Large intestine (tissue), 3 donors: ENCODE measurements around the gene MAD1L1. TPM values are rescaled to one million over a fixed set of nuclear protein-coding genes. Genes with fewer than 3 reads are reported as not detected.

Experiments used
- DNase-seq, 2 donors: peaks; one replicate each; pipeline versions ENCODE4 v3.0.0 to v3.0.0-alpha.2; 2013
- H3K27ac ChIP-seq: one replicate; pipeline ENCODE4 v1.5.1; 2013; ENCODE audit warnings: low read length
- H3K27me3 ChIP-seq: 2 replicates; pipeline ENCODE4 v1.6.1; 2013; ENCODE audit warnings: low read length; ENCODE audit not compliant: control insufficient read depth, insufficient read depth
- H3K36me3 ChIP-seq: 2 replicates; pipeline ENCODE4 v1.6.1; 2013; ENCODE audit warnings: low read length; ENCODE audit not compliant: control insufficient read depth, insufficient read depth
- H3K4me1 ChIP-seq: one replicate; pipeline ENCODE4 v1.6.1; 2013; ENCODE audit warnings: low read length; ENCODE audit not compliant: control insufficient read depth, insufficient read depth
- H3K4me3 ChIP-seq: one replicate; pipeline ENCODE4 v1.5.1; 2013; ENCODE audit warnings: low read length
- H3K9me3 ChIP-seq: one replicate; pipeline ENCODE4 v1.6.1; 2013; ENCODE audit warnings: mild to moderate bottlenecking, low read depth, low read length, moderate library complexity; ENCODE audit not compliant: control insufficient read depth
- WGBS: methylation state at CpG from one replicate; pipeline ENCODE4 v1.1.5; 2013; ENCODE audit warnings: low lambda C conversion rate; ENCODE audit not compliant: insufficient coverage; 5-methylcytosine and 5-hydroxymethylcytosine counted together
- polyA plus RNA-seq: library from polyadenylated mRNA; unstranded; fragments of 120-200 nt; gene quantifications from one replicate; pipeline ENCODE4 v1.2.1, GENCODE V29; 2013

The MAD1L1 gene
- polyA plus RNA-seq, 1 donor: 15.1 TPM

DNA sequence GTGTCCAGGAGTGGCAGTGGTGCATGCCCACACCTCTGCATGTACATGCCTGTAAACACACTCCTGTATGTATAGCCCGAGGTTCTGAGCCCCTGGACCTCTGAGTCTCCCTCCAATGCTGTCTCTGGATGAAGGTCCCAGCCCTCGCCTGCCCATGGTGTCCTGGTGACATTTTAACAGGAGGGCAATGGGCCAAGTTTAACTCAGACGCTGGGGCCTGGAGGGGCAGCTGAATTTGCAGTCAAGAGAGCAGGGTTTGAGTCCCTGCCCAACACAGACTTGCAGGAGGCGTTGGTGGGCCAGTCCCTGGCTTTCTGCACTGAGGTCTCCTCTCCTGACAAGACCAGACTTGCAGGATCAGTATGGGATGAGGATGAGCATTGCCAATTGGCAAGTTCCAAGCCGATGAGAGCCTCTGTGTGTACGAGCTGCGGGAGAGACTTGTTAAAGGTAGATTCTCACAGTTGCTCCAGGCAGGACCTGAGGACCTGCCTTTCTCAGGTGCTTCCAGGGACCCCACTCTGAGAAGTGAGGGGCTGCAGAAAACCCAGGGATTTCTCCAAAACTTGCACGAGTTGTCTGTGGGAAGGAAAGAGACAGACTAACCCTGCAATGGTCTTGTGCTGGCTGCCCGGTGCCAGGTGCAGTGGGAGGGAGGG, 420.8 kb downstream of the MAD1L1 start:
- Histone ChIP-seq H3K9me3 (no peaks in the 10 kb centered on the region), H3K36me3 (no peaks in the 10 kb centered on the region), H3K4me1 (no peaks in the 10 kb centered on the region), H3K27me3 (no peaks in the 10 kb centered on the region), H3K27ac (no peak overlapping the region), H3K4me3 (no peak overlapping the region)
- WGBS: no CpG with 5 or more reads among the region's 9 CpGs
- DNase-seq: no peak

DNA sequence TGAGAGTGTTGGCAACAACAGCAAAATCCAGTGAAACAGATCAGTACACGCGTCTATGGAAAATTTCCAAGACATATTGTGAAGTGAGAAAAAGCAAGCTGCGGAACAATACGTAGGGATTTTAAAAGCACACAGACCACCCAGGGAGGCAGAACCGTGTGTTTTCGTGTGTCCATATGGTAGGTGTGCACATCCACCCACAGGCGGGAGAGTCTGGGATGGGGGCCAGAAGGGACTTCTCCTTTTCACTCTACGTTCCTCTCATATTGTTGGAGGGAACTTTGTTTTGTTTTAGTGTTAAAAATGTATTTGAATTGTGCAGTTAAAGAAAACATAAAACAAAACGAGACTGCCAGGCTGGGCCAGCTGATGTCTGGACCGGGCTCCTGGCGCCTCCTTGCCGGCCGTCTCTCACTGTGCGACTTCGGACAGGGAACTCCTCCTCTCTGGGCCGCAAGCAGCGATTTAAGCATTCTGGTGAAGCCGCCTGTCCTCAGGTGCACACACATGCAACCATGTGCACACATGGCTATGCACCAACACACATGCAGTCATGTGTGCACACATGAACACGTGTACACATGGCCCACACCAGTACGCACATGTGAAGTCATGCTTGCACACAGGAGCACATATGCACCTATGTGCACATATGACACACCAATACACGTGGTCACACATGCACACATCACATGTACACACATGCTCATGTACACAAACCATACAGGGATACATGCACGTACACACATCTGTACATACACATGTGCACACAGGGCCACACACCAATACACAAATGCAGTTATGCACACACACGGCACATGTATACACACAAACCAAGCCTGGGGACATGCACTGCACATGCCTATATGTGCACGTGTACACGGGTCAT, 421.5 kb downstream of the MAD1L1 start:
- Histone ChIP-seq H3K4me1 (no peaks in the 10 kb centered on the region), H3K9me3 (no peaks in the 10 kb centered on the region), H3K4me3 (no peak overlapping the region), H3K27ac (no peak overlapping the region), H3K27me3 (no peaks in the 10 kb centered on the region), H3K36me3 (no peaks in the 10 kb centered on the region)
- WGBS: no CpG with 5 or more reads among the region's 25 CpGs
- DNase-seq: no peak

GRCh38 chr7:1810521-1810920, 422.2 kb downstream of the MAD1L1 start:
- H3K27ac ChIP-seq: no peak overlapping the region
- H3K4me3 ChIP-seq: no peak overlapping the region
- H3K9me3 ChIP-seq: no peaks in the 10 kb centered on the region
- no peaks in the 10 kb centered on the region for H3K36me3 ChIP-seq
- no peak for DNase-seq
- H3K27me3 ChIP-seq: no peaks in the 10 kb centered on the region
- WGBS: 49% methylated on average over 4 of the region's 16 CpGs
- no peaks in the 10 kb centered on the region for H3K4me1 ChIP-seq

GRCh38 chr7:1809601-1810258, 423.0 kb downstream of the MAD1L1 start:
- Histone ChIP-seq H3K4me1 (no peaks in the 10 kb centered on the region), H3K27ac (no peak overlapping the region), H3K27me3 (no peaks in the 10 kb centered on the region), H3K36me3 (no peaks in the 10 kb centered on the region), H3K9me3 (no peaks in the 10 kb centered on the region), H3K4me3 (no peak overlapping the region)
- WGBS: no CpG with 5 or more reads among the region's 29 CpGs
- DNase-seq: no peak

GRCh38 chr7:1809070-1809469, 423.7 kb downstream of the MAD1L1 start:
- Histone ChIP-seq H3K36me3 (no peaks in the 10 kb centered on the region), H3K27me3 (no peaks in the 10 kb centered on the region), H3K27ac (no peak overlapping the region), H3K4me3 (no peak overlapping the region), H3K9me3 (no peaks in the 10 kb centered on the region), H3K4me1 (no peaks in the 10 kb centered on the region)
- DNase-seq: no peak
- no CpG with 5 or more reads among the region's 7 CpGs for WGBS

DNA sequence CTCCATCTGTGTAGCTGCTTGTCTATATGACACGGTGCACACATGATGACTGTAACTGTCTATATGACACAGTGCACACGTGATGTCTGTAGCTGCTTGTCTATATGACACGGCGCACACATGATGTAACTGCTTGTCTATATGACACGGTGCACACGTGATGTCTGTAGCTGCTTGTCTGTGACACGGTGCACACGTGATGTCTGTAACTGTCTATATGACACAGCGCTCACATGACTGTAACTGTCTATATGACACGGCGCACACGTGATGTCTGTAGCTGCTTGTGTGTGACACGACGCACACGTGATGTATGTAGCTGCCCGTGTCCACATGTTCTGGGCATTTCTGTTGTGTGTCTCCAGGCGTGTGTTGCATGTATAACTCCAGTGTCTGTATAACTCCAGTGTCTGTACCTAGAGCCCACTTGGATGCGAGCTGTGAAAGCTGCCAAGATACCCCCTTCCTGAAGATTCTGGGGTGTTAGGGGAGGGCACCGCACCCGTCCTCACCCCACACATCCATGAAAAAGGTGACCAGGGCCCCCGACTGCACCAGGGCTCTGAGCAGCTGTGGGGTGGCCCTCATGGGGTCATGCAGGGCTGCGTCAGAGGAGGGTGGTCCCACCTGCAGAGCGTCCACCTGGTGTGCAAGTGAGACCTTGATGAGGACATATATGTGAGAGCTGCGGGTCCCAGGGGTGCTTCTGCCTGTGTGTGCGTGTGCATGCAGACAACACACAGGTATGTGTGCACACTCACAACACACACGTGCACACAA, 424.7 kb downstream of the MAD1L1 start:
- Histone ChIP-seq H3K4me3 (no peak overlapping the region), H3K4me1 (no peaks in the 10 kb centered on the region), H3K9me3 (no peaks in the 10 kb centered on the region), H3K27me3 (no peaks in the 10 kb centered on the region), H3K27ac (no peak overlapping the region), H3K36me3 (no peaks in the 10 kb centered on the region)
- WGBS: no CpG with 5 or more reads among the region's 26 CpGs
- DNase-seq: no peak

- no peak overlapping the region for H3K4me3 ChIP-seq
- H3K27ac ChIP-seq: no peak overlapping the region
- H3K36me3 ChIP-seq: no peaks in the 10 kb centered on the region
- H3K27me3 ChIP-seq: no peaks in the 10 kb centered on the region
- no peak for DNase-seq
- no peaks in the 10 kb centered on the region for H3K9me3 ChIP-seq
- WGBS: 90% methylated on average over 2 of the region's 14 CpGs
- H3K4me1 ChIP-seq: no peaks in the 10 kb centered on the region
Observed at GRCh38 chr7:1806354-1806753, 426.4 kb downstream of the MAD1L1 start.

DNA sequence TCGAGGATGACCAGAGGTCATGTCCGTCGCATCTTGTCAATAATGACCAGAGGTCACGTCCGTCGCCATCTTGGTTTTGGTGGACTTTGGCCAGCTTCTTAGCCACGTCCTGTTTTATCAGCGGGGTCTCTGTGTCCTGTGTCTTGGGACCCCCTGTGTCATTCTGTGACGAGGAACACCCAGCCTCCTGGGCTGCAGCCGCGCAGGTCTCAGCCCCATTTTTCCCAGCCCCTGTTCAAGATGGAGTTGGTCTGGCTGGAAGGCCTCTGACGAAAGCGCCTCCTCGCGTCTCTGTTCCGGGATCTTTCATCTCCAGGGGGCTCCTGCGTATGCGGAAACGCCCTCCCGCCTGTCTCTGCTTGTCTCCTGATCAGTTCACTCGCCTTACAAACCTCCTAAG, 428.4 kb downstream of the MAD1L1 start:
- no peak for DNase-seq
- Histone ChIP-seq H3K27me3 (no peaks in the 10 kb centered on the region), H3K4me1 (no peaks in the 10 kb centered on the region), H3K27ac (no peak overlapping the region), H3K36me3 (no peaks in the 10 kb centered on the region), H3K4me3 (no peak overlapping the region), H3K9me3 (no peaks in the 10 kb centered on the region)
- WGBS: 100% methylated on average over 8 of the region's 21 CpGs

DNA sequence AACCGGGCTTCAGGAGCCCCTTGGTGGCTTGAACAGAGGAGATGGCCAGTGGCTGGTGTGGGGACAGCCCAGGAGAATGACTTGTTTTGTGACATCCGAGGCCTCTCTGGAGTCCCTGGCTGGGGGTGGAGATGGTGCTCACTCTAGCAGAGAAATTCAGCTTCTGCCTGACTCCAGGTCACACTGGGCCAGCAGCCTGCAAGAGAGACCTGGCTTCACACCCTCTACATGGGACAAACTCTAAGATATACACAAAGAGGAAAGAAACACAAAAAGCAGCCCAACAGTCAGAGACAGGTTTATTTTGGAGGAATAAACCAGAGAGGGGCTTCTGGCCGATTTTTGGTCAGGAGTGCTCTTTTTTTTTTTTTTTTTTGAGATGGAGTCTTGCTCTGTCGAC, 429.8 kb downstream of the MAD1L1 start:
- H3K4me1 ChIP-seq: no peaks in the 10 kb centered on the region
- no peak for DNase-seq
- H3K9me3 ChIP-seq: no peaks in the 10 kb centered on the region
- H3K36me3 ChIP-seq: no peaks in the 10 kb centered on the region
- no peak overlapping the region for H3K27ac ChIP-seq
- no peak overlapping the region for H3K4me3 ChIP-seq
- WGBS: no CpG with 5 or more reads among the region's 4 CpGs
- H3K27me3 ChIP-seq: no peaks in the 10 kb centered on the region

- H3K27ac ChIP-seq: no peak overlapping the region
- H3K4me3 ChIP-seq: no peak overlapping the region
- no peaks in the 10 kb centered on the region for H3K4me1 ChIP-seq
- H3K27me3 ChIP-seq: no peaks in the 10 kb centered on the region
- no peaks in the 10 kb centered on the region for H3K36me3 ChIP-seq
- WGBS: 98% methylated on average over 8 of the region's 14 CpGs
- no peak for DNase-seq
- H3K9me3 ChIP-seq: no peaks in the 10 kb centered on the region
Observed at GRCh38 chr7:1800902-1801301, 431.8 kb downstream of the MAD1L1 start.
